GM19452 (cell line): ENCODE measurements around the gene NTM.

Experiments
- ATAC-seq: cut with Tn5 transposase; IDR thresholded peaks from one replicate; pipeline ENCODE4 v1.9.1; 2021; ENCODE audit not compliant: unreplicated experiment

Gene NTM

DNA sequence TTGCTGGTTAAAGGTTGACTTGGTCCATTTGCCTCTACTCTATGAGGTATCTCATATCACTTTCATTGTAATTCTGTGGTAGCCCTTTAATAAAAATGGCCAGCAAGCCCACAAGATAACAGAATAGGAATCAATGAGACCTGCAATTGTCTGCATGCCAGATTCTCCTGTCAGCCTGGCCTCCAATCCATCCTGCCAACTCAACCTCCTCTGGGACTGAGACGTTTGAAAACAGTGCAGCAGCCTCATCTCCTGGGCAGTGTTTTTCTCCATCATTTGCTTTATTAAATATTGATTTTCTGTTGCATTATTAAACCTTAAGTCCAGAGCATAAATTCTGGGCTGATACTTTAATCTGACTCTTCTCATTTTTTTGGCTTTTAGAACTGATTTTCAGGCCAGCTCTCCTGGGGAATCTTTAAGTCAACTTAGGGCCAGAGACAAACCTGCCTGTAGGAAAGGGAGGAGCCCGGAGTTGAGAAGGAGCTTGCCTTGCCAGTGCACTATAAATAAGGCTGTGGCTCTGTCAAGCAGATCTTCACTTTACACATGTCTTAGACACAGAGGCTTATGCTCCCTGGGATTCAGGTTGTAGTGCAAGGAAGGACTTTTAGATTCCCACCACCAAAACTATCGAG is 798.0 kb downstream of the NTM start:
- no peak for ATAC-seq

DNA sequence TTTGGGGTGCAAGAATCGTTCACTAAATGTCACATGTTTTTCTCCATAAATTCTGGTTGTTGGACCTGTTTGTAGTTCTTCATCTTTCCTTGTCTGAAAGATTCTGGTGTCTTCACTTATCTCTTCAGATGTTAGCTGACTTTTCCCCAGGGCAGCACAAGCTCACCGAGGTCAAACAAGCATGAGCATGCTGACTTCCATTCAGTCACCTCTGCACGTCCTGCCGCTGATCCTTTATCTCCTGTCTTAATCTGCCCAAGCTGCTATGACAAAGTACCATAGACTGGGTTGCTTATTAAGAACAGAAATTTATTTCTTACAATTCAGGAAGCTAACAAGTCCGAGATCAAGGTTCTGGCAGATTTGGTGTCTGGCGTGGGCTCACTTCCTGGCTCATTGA is 800.6 kb downstream of the NTM start:
- ATAC-seq: no peak

DNA sequence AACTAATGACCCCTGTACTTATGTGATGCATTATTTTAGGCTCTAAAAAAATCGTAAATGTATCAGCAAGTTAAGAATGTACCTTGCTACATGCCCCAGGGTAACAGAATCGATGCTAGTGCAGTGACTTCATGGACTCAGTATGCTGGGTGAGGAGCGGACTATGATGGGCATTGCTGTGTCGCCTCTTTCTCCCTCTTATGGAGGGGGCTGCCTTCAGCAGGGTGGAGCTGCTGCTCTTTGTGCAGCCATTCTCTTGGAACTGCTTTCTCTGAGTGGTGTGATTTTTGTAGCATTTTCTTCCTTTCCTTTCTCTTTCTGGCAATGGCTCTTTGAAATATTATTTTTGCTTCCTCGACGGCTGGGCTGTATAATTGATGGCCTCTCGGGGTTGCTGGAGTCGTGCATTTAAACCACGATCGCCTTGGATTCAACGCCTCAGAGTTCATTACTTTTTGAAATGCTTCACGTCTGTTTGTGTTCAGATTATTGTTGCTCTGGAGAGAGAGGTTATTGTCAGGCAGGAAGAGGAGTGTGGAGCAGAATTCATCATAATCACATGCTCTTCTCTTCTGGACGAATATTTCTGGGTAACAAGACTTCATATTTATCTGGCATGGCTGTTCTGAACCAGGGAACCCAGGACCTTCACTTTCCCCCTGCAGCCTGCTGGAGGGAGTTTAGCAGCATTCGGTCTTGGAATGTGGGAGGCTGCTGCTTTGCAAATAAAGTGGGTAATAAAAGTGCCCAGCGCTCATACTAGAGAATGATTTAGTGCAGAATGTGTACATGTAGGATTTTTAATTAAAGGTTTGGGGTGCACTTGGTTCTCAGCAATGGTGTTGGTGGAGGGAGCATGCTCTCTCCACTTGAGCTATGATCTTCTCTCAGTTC is 804.2 kb downstream of the NTM start:
- no peak for ATAC-seq

DNA sequence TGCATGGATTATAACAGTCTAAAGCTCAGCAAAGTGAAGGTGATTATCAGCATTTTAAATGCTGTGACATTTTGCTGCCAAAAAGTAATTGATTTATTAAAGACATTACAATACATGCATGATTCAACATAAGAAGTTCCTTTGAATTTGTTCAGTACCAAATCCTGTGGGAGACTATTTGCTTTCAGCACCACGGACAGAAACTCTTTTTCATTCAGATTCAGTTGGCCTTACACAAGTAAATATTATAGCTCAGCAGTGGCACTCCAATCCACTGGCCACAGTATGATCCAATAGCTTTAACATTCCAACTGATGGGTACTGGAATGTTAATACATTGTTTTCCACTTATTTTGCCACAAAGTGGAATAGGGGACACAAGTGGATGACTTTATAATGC is 806.7 kb downstream of the NTM start:
- no peak for ATAC-seq

DNA sequence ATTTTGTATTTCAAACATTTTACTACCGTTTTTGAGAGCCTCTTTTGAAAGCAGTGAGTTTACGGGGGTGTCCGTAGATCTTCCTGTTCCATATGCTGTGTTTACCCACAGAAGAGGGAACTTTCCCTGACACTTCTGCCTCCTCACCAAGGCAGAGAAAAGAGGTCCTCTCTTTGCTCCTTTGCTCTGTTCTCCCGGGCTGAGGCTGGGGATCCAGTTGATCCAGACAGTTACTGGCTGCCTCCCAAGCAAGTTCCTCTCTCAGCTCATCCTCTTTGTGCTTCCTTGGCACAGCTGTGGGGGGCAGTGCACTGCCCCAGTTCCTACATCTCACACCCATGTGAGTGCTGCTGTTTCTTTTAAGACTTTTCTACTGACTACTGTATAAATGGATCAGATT is 813.7 kb downstream of the NTM start:
- ATAC-seq: no peak

DNA sequence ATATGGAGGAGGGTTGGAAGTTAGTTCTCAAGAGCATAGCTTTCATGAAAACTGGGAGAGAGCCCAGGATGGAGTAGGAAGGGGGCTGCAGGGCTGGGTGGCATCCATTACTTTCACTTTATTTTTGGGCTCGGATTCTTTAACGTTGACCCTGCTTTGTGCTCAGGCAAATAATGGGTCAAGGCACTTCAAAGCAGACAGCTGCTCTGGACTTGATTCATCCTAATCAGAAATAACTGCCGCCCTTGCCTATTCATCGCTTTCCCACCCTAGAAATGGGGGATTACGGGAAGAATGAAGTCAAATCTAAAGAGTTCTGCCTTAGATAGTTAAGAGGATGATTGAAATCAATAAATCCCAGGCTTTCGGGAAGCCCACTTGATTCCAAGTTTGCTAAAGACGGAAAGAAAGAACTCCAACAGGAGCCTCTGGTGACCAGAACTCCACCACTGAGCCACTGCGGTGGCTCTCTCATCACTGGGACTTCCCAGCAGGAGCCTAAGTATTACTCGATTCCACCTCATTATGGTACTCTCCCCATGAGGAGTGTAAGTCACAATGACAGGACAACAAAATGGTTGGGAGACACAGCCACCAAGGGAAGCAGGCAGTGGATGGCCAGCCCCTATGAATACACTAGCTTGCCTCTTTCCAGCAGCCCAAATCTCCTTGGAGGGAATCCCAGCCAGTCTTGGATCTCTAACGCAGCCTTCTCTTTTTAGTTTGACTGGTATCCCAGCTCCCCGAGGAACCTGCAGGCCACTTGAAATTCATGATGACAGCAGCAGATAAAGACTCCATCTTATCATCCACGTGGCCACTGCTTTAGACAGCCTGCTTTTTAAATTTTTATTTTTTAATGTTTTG is 815.5 kb downstream of the NTM start:
- ATAC-seq: no peak

DNA sequence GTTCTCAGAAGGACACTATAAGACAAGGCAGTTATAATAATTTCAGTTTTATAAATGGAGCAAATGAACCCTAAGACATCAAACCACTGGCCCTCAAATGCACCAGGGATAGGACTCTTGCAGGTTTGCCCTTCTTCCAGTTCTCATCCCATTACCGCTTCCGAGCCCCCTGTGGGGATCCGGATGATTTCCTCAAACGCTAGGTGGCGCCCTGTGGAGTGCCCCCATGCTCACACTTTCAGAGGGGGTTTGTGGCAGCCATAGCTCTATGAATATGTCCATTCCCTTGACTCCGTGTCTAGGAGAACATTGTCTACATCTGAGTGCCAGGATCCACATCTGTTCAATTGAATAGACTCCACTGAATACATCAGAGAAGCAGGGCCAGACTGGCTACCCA is 816.3 kb downstream of the NTM start:
- ATAC-seq: no peak

DNA sequence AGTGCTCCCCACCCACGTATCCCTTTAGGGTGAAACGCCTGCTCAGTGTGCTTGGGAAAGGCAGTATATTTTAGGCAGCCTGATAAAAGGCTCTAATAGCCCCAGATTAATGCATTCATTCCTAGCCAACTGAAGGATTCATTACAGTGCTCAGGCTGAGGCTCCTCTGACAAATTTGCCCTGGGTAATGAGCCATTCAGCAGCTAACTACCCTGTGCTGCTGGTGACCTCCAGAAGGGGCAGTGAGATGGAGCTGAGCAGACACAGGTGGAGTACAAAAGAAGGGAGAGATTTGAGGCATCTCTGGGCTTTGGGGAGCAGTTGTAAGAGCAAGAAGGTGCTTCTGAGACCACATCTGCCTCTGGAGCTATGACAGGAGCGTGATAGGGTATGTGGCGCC is 817.0 kb downstream of the NTM start:
- ATAC-seq: no peak

DNA sequence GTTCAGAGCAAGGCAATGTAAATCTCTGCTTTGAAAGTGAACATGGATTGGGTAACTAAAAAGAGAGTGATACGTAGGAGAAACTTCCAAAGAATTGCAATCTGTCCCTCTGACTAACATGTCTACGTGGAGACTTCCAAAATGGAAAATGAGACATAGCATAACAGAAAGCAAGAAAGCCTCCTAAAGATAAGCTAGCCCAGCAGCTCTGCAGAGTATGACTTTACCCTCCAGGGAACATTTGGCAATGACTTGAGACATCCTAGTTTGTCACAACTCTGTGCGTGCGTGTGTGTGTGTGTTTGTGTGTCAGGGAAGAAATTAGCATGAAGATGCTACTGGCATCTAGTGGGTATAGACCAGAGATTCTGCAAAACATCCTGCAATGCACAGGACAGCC is 817.4 kb downstream of the NTM start:
- no peak for ATAC-seq

DNA sequence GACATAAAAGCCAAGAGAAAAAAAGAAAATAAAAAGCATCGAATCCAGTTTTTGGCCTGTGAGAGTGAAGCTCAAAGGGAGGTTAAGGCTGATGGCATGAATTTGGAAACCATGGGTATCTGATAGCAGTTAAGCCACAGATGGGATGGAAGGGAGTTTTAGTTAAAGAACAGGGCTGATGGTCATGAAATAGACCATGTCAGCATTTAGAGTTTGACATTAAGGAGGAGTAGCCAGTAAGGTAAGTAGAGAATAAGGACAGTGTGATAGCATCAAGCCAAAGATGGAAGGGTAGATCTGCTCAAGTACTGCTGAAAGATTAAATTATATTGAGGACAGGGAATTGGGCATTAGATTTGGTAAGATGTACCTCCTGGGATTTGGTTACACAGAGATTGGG is 826.5 kb downstream of the NTM start:
- ATAC-seq: no peak

DNA sequence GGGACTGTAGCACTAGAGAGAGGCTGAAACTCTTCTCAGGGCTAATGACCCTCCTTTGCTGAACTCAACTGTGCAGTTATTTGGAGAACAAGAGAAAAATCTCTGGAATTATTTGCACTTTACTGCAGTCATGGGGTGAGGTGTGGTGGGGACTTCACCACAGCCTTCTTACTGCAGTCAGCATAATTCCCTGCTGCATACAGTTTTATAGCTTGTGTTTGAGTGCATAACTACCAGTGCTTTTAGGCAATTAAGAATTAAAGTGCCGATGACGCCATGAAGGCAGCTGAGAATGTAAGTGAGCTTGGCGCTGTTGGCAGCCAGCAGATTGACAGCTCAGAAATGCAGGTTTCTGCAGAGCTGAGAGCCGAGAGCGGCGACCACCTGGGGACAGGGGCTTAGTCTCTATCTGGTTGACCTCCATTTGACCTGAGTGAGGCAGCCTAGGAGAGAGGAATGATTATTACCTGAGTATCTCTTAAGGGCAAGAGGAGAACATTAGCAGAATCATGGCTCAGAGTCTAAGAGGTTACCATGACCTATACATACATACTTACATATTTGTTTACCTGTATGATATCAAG is 830.0 kb downstream of the NTM start:
- ATAC-seq: no peak

DNA sequence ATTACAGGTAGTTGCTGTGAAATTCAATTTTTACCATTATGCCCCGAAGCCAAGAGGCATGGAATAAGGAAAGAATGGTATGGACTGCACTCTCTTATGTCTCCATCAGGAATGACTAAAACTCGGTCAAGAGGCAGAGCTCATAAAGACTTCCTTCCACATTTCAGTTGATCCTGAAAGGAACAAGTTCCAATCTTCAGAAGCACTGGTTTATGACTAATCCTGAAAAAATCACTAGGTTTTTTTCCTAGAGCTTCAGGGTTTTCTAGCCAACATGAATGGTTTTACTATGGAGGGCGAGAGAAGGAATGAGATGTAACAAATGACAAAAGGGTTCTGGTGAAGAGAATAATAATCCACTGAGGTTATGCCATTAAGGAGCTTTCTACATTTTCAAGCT is 832.2 kb downstream of the NTM start:
- no peak for ATAC-seq

DNA sequence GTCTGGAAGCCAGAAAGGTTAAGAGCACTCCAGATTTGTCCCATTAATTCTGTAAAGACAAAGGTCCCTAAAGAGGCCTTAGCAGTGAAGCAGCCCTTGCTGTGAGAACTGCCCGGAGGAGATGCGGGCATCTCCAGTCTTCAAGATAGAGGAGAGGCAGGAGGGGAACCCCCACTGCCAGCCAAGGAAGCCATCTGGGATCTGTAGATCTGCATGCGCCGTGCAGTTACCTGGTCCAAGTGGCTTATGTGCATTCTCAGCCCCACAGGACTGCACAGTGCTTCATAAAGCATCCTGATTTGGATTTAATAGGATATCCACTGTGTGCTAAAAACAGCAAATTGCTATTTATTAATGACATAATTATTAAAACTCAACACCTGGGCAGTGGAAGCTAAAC is 834.6 kb downstream of the NTM start:
- ATAC-seq: no peak

DNA sequence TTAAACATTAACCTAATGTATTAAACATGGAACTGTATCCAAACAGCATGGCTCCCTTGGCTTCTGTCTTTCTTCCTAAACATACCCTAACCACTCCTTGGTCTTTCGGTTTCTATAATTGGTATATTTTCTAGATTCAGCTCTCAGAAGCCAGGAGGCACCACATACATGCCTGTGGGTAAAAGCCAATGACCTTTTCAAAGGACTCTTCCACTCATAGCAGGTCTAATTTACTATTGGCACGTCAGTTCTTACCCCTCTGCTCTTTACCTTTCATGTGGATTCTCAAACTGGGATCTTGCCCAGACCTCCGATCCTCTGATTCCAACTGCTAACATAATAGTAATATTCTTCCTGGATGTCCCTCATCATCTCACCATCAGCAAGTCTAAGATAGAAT is 835.1 kb downstream of the NTM start:
- ATAC-seq: no peak

DNA sequence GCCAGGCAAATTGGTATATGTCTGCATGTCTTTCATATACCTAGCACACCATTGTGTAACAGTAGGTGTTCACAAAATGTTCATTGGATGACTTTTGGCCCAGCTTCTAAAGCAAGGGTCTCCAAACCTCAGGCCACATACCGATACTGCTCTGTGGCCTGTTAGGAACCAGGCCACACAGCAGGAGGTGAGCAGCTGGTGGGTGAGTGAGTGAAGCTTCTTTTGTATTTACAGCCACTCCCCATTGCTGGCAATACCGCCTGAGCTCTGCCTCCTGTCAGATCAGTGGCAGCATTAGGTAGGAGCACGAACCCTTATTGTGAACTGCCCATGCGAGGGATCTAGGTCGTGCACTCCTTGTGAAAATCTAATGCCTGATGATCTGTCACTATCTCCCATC is 836.6 kb downstream of the NTM start:
- no peak for ATAC-seq

DNA sequence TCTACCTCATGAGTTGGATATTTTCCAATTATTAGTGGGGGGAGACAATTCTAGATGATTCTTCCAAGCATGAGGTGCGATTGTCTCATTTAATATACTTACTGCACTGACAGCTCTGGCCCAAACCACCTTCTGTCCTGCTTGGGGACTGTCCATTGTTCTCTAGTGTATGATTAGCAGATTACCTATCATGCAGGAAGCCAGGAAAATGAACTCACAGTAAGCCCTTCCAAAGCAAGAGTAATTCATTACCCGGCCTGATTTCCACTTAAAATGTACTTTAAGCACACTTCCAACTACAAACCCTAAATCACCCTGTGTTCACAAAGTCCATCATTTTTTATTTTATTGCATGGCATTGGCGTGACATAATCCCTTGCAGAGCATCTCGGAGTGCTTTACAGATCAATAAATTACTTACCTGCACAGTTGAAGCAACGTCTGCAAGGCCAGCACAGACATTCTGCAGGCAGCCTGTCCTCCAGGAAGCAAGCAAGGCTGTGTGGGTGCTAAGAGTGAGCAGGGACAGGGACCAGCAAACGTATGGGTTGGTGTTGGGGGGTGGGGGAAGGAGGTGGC is 838.2 kb downstream of the NTM start:
- no peak for ATAC-seq

DNA sequence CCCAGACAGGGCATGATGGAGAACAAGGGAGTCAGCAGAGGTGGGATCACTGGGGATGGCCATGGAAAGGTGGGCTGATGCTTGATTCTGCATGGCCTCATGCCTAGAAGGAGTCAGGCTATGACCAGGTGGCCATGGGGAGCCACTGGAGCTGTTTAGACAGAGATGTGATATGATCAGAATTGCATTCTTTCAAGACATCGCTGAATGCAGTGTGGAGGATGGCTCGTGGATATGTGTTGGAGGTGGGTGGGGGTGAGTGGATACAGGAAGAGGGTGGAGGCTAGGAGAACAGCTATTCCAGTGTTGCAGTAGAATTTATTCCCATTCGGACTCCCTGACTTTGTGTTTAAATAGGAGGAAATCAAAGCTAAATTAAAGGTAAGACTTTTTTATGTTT is 841.1 kb downstream of the NTM start:
- ATAC-seq: no peak

DNA sequence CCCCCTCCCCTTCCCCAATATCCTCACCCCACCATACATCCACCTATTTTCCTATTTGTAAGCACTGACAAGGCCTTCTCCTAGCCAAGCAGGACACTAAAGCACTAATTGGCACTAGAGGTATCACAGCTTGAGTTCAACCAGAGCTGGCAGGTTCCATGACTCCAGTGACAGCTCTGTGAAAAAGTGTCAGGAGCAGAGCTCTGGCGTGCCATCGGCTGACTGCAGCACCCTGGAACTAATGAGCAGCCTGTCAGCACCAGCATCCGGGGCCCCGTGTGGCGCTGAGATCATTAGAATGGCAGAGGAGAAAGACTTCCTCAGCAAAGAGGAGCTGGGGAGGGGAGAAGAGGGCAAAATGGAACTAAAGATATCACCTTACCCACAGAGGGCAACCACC is 847.4 kb downstream of the NTM start:
- ATAC-seq: no peak

DNA sequence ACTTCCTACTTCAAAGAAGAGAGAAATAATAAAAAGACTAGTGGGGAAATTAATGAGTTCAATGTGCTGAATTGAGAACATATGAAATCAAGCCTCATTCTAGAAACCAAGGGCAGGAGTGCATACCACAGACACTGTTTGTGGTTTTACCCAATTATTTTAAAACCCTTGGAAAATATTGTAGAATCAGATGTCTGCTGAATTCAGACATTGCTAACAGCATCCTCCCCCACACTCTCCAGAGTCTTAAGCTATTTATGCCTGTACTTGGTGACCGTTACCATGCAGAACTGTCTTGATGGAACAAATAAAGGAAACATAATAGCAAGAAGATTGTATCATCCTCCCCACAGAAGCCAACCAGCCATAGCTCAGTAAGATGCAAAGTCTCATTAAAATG is 850.1 kb downstream of the NTM start:
- no peak for ATAC-seq

DNA sequence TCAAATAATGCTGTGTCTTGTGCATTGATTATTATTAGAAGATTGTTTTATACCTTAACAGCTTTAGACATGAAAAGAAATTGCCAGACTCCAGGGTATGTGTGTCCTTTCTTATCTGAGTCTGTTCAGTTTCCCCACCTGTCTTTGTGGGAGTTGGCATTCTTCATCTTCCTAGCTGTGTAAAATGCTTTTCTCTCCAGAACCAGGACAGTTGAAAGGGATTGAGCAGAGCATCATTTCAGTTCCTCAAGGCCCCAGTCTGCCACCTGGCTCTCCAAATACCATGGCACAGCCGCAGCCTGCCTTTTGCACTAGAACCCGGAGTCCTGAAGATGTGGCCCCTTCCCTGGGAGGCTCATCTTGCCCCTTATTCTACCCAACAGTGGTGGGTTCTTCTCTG is 851.9 kb downstream of the NTM start:
- ATAC-seq: no peak

DNA sequence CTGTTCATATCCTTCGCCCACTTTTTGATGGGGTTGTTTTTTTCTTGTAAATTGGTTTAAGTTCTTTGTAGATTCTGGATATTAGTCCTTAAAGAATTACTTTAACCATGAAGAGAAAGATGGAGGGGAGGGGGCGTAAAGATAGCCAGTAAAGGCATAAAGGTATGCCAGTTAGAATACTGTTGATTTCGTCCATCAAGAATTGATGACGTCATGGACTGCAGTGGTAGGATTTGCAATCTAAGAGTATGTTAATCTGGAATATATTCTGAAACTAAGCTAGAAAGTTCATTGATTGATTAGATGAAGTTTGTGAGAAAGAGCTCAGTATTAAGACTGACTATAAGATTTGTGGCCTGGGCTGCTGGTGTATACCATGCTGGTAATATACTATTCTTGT is 856.1 kb downstream of the NTM start:
- no peak for ATAC-seq
